SH-SY5Y (cell line): Measurements from ENCODE around the gene SLC26A11.

Experiments used
- GATA2 ChIP-seq: IDR thresholded peaks from 2 replicates; pipeline ENCODE4 v1.6.1; 2011; ENCODE audit warnings: mild to moderate bottlenecking, low read depth, low read length
- GATA3 ChIP-seq: IDR thresholded peaks from 2 replicates; pipeline ENCODE4 v1.6.1; 2011; ENCODE audit warnings: low read depth, mild to moderate bottlenecking, low read length, moderate library complexity

GRCh38 chr17:80195671-80196529 is 24.3 kb upstream of the SLC26A11 start:
- TF ChIP-seq GATA3 = no peak
- TF ChIP-seq GATA2 = no peak
